Activated effector memory CD4-positive, alpha-beta T cell treated with Interleukin-2 at 50 U/mL for 16 hours (primary cell): ENCODE results near the gene SYNPR.
"Not testable (repeated sequence)": the region's sequence is repeated elsewhere in the genome, so short reads cannot be mapped to it uniquely, and the experiment has no call there.

Experiments used
- DNase-seq: peaks from one replicate; pipeline ENCODE4 v3.0.0-alpha.2; 2020

Gene SYNPR

GRCh38 chr3:63642488-63642887 is 364.4 kb downstream of the SYNPR start:
- DNase-seq = no peak

DNA sequence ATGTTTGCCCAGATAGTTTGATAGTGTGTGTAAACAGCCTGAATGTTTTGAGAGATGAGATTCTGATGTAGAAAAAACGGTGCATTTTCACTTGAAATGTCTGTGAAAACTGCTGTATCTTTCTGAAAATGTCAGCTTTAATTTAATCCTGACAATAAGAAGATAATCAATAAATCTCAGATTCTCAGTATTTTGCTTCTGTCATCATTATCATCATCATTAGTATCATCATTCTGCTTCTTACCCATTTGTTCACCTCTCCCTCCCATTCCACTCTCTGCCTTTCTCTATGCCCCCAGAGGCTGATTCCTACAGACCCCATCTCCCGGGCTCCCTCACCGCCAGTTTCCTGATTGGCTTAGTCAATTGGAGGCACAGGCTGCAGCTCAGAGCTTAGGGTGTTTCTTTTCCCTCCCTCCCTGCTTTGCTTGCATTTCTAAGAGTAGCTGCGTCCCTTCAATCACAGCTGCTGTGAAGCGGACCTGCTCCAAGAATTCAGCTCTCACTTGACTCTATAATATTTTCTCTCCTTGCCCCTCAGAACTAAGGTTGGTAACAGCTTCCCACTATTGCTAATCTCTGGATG is 366.2 kb downstream of the SYNPR start:
- DNase-seq = no peak

DNA sequence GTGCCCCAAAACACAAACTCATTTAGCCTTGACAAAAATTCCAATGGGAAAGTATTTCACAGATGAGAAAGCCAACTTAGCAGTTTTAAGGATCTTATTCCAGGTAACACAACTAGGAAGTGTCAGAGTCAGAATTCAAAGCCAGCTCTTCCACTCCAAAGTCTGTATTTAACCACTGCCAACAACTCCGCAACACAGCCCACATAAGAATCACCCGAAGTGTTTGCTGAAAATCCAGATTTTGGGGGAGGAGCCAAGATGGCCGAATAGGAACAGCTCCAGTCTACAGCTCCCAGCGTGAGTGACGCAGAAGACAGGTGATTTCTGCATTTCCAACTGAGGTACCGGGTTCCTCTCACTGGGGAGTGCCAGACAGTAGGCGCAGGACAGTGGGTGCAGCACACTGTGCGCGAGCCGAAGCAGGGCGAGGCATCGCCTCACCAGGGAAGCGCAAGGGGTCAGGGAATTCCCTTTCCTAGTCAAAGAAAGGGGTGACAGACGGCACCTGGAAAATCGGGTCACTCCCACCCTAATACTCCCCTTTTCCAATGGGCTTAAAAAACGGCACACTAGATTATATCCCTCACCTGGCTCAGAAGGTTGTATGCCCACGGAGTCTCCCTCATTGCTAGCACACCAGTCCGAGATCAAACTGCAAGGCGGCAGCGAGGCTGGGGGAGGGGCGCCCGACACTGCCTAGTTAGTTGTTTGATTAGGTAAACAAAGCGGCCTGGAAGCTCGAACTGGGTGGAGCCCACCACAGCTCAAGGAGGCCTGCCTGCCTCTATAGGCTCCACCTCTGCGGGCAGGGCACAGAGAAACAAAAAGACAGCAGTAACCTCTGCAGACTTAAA is 367.0 kb downstream of the SYNPR start:
- DNase-seq = not testable (repeated sequence)

DNA sequence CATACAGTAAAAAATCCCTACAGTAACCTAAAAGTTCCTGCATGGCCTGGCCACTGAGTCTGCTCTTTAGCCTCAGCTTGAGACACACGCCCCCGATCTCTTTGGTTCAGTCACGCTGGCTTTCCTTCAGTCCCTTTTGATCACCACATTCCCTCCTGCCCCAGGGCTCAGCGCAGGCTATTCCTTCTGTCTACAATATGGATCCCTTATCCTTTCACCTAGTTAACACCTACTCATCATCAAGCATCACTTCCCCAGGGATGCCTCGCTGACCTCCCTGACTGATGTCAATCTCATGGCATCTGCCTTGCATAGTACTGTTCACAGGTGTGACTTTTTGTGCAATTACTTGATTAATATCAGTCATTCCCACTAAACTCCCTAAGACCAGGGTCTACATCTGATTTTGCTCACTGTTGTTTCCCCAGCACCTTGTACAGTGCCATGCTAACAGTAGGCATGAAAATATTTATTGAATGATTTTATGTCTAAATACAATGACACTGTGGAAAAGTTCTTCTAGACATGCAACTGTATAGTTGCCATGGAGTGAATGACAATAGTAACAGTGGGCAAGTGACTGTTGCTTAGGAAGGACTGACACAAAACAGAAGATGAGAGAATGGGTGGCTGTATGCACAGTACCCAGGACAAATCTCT is 374.1 kb downstream of the SYNPR start, which contains the start of gene SNTN:
Gene SNTN, plus strand, starts transcription at position 610 of the 660 bp plus-strand sequence. Its CDS starts 13 bp downstream, at position 623.
- DNase-seq = no peak

DNA sequence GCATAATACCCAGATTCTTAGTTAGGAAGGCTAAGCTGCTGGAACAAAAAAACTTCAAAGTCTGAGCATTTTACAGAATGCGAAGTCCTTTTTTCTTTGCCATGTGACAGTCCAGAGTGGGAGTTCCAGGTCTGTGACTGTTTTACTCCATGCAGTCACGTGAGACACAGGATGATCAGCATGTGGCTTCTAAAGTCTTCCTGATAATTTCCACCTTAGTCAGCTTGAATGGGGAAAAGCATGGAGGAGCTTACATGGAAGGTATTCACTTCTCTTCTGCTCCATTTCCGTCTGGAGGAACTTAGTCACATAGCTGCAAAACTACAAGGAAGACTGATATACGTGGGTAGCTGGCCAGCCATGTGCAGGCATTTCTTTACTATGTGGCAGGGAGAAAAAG is 376.1 kb downstream of the SYNPR start:
- no peak for DNase-seq

DNA sequence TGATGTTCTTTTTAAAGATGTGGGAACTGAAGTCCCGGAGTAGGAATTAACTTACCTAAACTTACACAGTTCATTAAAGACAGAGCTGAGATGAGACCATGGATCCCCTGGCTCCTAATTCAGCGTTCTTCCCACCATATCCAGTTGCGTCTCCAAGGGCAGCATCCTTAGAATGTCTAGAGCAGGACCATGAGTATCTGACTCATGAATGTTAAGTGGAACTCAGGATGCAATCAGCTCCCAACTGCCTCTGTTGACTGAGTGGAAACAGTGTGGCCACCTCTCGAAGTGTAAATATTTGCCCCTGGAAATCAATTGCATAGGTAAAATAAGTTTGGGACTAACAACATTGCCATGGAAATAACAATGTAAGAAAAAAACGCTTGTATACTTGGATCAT is 376.8 kb downstream of the SYNPR start:
- DNase-seq = no peak

GRCh38 chr3:63655519-63655918 is 377.4 kb downstream of the SYNPR start:
- DNase-seq = no peak

DNA sequence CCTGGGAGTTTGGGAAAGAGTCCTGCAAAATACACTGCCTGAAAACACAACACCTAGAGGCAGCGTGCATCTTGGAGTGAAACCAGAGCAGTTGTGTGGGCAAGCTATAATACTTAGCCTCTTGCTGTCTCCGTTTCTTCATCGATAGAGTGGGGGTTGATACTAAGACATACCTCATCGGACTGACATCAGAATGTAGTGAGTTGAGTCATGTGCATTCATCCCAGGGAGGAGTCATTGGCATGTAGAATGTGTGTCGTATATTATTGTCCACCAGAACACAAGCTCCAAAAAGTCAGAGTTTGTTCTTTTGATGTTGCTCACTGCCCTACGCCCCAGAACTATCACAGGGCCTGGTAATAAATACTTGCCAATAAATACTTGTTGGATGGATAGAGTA is 378.7 kb downstream of the SYNPR start:
- no peak for DNase-seq

DNA sequence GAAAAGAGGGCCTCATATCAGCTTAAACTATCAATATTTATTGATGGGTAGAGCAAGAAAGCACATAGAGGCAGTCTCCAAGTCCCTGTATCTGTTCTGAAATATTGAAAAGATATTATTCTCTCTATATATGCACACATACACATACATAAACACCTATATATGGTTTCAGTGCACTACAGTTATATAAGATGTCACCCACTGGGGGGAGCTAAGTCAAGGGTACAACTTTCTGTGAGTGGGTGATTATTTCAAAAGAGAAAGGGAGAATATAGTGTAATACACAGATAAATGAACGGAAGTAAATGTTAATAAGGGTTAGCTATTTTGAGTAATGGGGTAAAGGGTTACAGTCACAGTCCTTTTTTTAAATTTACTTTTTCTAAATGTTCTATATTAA is 383.1 kb downstream of the SYNPR start:
- DNase-seq = no peak

- no peak for DNase-seq
Observed at GRCh38 chr3:63662011-63662410, 383.9 kb downstream of the SYNPR start.

DNA sequence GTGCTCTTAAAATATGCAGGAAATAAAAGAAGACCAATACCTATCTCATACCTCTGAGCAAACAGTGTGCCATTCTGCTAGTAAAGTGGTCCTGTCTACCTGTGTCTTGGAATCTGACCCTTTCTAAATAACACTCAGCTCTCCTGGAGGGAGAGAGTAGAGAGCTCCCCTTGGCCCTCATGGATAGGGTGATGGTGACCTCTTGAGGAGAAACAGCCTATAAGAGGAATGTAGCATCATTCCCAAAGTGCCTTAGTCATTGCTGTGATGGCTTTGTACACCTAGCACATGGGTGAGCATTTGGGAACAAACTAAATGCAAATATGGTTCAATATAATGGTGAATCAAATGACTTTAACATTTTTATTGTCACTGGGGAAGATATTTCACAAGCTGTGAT is 384.4 kb downstream of the SYNPR start:
- DNase-seq = no peak
